MCF 10A (cell line): ENCODE data around the gene LIAS. TPM values are rescaled to one million over a fixed set of nuclear protein-coding genes. Genes with fewer than 3 reads are reported as not detected.

ENCODE experiments used
- BruUV-seq: library from RNA; stranded (reverse); fragments of 400-500 nt; replicated peaks from 2 replicates; lab custom pipeline; 2021; lab: Mats Ljungman, UMichigan
- CTCF ChIA-PET: fragments of 300-600 bp; sonication (Branson Sonifier 250); formaldehyde crosslinking; extraction: SDS; loops from one replicate; lab custom pipeline; 2021; ENCODE audit warnings: antibody characterized with exemption, inconsistent platforms; lab: Yijun Ruan, JAX
- POLR2A ChIA-PET: fragments of 300-600, 350-650 bp; sonication (Branson Sonifier 250); formaldehyde crosslinking; extraction: SDS; loops from one replicate; lab custom pipeline; 2020; ENCODE audit warnings: antibody characterized with exemption, inconsistent platforms; lab: Yijun Ruan, JAX
- DNase-seq: peaks from one replicate; pipeline ENCODE4 v3.0.0-alpha.2; 2018; ENCODE audit not compliant: unreplicated experiment
- H3K27ac Mint-ChIP-seq: one replicate; pipeline ENCODE4 v1.8.0; 2022; ENCODE audit warnings: mild to moderate bottlenecking, low read depth, mixed read lengths; ENCODE audit not compliant: unreplicated experiment
- H3K27me3 Mint-ChIP-seq: one replicate; pipeline ENCODE4 v1.8.0; 2022; ENCODE audit warnings: mixed read lengths; ENCODE audit not compliant: insufficient read depth, unreplicated experiment
- H3K36me3 Mint-ChIP-seq: one replicate; pipeline ENCODE4 v1.8.0; 2022; ENCODE audit warnings: mild to moderate bottlenecking, moderate library complexity, mixed read lengths; ENCODE audit not compliant: insufficient read depth, unreplicated experiment
- H3K4me1 Mint-ChIP-seq: one replicate; pipeline ENCODE4 v1.8.0; 2022; ENCODE audit warnings: mixed read lengths; ENCODE audit not compliant: insufficient read depth, unreplicated experiment
- H3K4me3 Mint-ChIP-seq: one replicate; pipeline ENCODE4 v1.8.0; 2022; ENCODE audit warnings: mild to moderate bottlenecking, moderate library complexity, mixed read lengths; ENCODE audit not compliant: unreplicated experiment
- H3K9me3 Mint-ChIP-seq: one replicate; pipeline ENCODE4 v1.8.0; 2022; ENCODE audit warnings: mixed read lengths; ENCODE audit not compliant: unreplicated experiment
- CTCF ChIP-seq: fragments of 200-600 bp; IDR thresholded peaks from one replicate; pipeline ENCODE4 v1.8.0; 2022; ENCODE audit warnings: antibody characterized with exemption, mild to moderate bottlenecking; ENCODE audit not compliant: unreplicated experiment
- intact Hi-C: fragments of 100-400 bp; cut with micrococcal nuclease; formaldehyde crosslinking; loops from 2 replicates; pipeline ENCODE4 v1.14.1; 2022
- total RNA-seq: library from RNA; stranded (reverse); gene quantifications from 2 replicates; pipeline ENCODE4 v1.2.3, GENCODE V29; 2022

The LIAS gene
- total RNA-seq, 1 experiment from 2014 or later, result 24.6 TPM

DNA sequence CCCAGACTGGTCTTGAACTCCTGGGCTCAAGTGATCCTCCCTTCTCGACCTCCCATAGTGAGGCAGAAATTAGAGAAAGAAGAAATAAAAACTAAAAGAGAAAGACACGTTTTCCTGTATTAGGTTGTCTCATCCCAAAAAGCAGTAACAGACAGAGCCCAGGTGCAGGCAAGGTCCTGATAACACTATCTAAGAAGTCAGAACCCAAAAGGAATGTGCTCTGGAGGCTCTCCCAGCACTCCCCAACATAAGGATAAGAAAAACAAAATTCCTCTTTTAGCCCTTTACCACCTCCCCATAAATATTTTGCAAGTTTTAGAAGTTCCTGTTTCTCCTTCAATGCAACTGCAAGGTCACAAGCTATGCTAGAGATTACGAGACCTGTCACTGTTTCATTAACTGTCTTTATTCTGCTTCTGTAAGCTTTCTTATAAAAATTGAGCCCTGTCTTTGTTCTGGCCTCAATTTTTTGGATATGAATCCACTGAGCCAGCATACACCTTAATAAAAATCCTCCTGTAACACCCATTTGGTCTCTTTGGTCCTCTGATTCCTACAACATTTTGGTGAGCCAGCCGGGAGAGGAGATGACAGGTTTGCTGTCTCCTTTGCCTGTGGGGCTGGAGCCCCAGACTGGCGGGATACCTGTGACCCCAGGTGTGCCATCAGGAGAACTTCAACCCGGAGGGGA, 25.9 kb downstream of the LIAS start:
- Mint-ChIP-seq H3K4me3 (no peak overlapping the region), H3K36me3 (no peaks in the 10 kb centered on the region), H3K4me1 (no peaks in the 10 kb centered on the region), H3K27me3 (no peaks in the 10 kb centered on the region), H3K9me3 (no peaks in the 10 kb centered on the region), H3K27ac (no peak overlapping the region)
- no peak for DNase-seq
- BruUV-seq, result no TSS peak
- intact Hi-C loops, result no loop called here
- CTCF ChIA-PET, result no interaction called here
- POLR2A ChIA-PET, result interaction anchor here (0.6 kb wide), 1 partner anchor 12 kb away, joined by 3 read pairs; no protein-coding TSS in a partner anchor
- no peak for TF ChIP-seq CTCF

- Mint-ChIP-seq H3K9me3 (no peaks in the 10 kb centered on the region), H3K36me3 (no peaks in the 10 kb centered on the region), H3K27me3 (no peaks in the 10 kb centered on the region), H3K27ac (no peak overlapping the region), H3K4me3 (no peak overlapping the region), H3K4me1 (no peaks in the 10 kb centered on the region)
- DNase-seq, result no peak
- TF ChIP-seq CTCF, result no peak
- intact Hi-C loops, result no loop called here
- no TSS peak for BruUV-seq
- ChIA-PET CTCF (interaction anchor here (1.0 kb wide), 1 partner anchor 17 kb away, joined by 3 read pairs; no protein-coding TSS in a partner anchor), POLR2A (interaction anchor here (0.7 kb wide), 1 partner anchor 377 kb away, joined by 3 read pairs; no protein-coding TSS in a partner anchor)
These were observed 27.5 kb downstream of the LIAS start for GRCh38 chr4:39486221-39486804.

- intact Hi-C loops, result no loop called here
- Mint-ChIP-seq H3K9me3 (no peaks in the 10 kb centered on the region), H3K4me1 (no peaks in the 10 kb centered on the region), H3K27ac (no peak overlapping the region), H3K36me3 (no peaks in the 10 kb centered on the region), H3K27me3 (no peaks in the 10 kb centered on the region), H3K4me3 (no peak overlapping the region)
- BruUV-seq, result no TSS peak
- CTCF ChIA-PET, result no interaction called here
- POLR2A ChIA-PET, result no interaction called here
- DNase-seq, result no peak
- TF ChIP-seq CTCF, result no peak
These were observed 31.5 kb downstream of the LIAS start for GRCh38 chr4:39490322-39490721.

GRCh38 chr4:39494354-39494753, 35.5 kb downstream of the LIAS start:
- H3K9me3 Mint-ChIP-seq, result no peaks in the 10 kb centered on the region
- TF ChIP-seq CTCF, result no peak
- no peaks in the 10 kb centered on the region for H3K27me3 Mint-ChIP-seq
- intact Hi-C loops, result no loop called here
- H3K4me1 Mint-ChIP-seq, result no peaks in the 10 kb centered on the region
- no peak for DNase-seq
- BruUV-seq, result no TSS peak
- H3K4me3 Mint-ChIP-seq, result no peak overlapping the region
- POLR2A ChIA-PET, result no interaction called here
- H3K36me3 Mint-ChIP-seq, result peaks cover 11% of the 10 kb centered on the region
- H3K27ac Mint-ChIP-seq, result no peak overlapping the region
- CTCF ChIA-PET, result interaction anchor here (1.2 kb wide), 1 partner anchor 25 kb away, joined by 3 read pairs; no protein-coding TSS in a partner anchor
